HG03378 (cell line): ENCODE results near the gene NUP214.
"Not testable (repeated sequence)": the region's sequence is repeated elsewhere in the genome, so short reads cannot be mapped to it uniquely, and the experiment has no call there.

Experiments
- ATAC-seq: cut with Tn5 transposase; IDR thresholded peaks from one replicate; pipeline ENCODE4 v1.9.1; 2021; ENCODE audit warnings: mild to moderate bottlenecking, moderate library complexity; ENCODE audit not compliant: unreplicated experiment

Gene NUP214

DNA sequence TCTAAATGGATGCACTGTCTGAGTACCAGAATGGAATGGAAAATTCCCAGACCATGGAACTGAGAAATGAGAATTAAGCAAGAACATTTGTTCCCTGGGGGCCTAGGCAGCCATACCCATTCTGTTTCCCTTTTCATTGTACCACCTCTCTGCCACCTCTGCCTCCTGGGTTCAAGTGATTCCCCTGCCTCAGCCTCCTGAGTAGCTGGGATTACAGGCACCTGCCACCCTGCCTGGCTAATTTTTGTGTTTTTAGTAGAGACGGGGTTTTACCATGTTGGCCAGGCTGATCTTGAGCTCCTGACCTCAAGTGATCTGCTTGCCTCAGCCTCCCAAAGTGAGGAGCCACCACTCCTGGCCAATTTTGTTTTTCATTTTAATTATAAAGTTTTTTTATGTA lies 33.3 kb downstream of the NUP214 start:
- not testable (repeated sequence) for ATAC-seq

- ATAC-seq: no peak
Observed at GRCh38 chr9:131160416-131161112, 35.2 kb downstream of the NUP214 start.

- no peak for ATAC-seq
Observed at GRCh38 chr9:131161585-131161984, 36.2 kb downstream of the NUP214 start.

- no peak for ATAC-seq
Observed at GRCh38 chr9:131162886-131163285, 37.5 kb downstream of the NUP214 start.

GRCh38 chr9:131165523-131165922 lies 40.1 kb downstream of the NUP214 start:
- ATAC-seq: no peak

- no peak for ATAC-seq
Observed at GRCh38 chr9:131167146-131167692, 41.8 kb downstream of the NUP214 start.

DNA sequence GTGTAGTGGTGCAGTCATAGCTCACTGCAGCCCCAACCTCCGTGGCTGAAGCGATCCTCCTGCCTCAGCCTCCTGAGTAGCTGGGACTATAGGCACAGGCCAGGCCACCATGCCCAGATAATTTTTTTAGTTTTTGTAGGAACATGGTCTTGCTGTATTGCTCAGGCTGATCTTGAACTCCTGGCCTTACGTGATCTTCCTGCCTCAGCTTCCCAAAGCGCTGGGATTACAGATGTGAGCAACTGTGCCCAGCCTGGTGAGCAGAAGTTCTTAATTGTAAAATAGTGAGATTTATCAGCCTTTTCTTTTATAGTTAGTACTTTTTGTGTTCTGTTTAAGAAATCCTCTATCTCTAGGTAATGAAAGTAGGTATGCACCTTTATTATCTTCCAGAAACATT lies 42.5 kb downstream of the NUP214 start:
- ATAC-seq: no peak

GRCh38 chr9:131169563-131170240 lies 44.3 kb downstream of the NUP214 start:
- ATAC-seq: no peak

GRCh38 chr9:131173995-131174394 lies 48.6 kb downstream of the NUP214 start:
- ATAC-seq: no peak

DNA sequence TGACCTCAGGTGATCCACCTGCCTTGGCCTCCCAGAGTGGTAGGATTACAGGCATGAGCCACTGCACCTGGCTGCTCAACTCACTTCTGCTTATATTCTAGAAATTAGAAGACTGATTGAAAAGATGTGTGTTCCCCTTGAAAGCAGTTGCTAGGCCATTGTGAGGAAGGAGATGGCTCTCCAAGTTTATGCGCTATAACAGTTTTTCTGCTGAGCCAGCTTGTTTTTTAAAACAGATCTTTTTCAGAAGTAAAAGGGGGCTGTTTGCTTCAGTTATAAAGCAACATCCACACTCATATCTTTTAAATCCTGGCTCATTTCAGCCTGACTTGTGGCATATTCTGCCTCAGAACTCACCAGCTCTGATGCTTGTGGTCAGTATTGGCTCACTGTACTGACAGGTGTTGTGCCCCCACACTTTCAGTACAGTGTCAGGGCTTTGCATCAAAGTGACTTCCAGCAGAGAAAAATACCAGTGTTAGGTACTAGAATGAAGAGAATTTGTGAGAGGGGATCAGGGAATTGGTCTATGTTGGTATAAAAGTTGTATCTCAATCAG lies 49.4 kb downstream of the NUP214 start:
- no peak for ATAC-seq

GRCh38 chr9:131177898-131178297 lies 52.5 kb downstream of the NUP214 start:
- ATAC-seq: no peak

DNA sequence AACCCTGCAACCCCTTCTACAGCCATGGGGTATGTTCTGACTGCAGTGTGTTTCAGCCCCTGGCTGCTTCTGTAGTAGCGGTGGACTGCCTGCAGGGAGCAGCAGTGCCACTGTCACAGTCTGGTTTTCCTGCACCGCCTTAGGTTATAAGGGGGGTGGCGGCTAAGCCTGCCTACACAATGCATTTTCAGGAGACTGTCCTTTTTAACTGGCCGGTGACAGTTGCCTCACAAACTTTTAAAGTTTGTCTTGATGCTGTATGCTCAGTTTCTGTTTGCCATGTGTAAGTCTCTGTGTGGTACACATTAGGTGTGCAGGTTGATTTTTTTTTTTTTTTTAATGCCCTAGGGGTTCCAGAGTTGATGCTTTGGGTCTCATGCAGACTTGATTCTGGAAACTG lies 53.0 kb downstream of the NUP214 start:
- ATAC-seq: no peak

DNA sequence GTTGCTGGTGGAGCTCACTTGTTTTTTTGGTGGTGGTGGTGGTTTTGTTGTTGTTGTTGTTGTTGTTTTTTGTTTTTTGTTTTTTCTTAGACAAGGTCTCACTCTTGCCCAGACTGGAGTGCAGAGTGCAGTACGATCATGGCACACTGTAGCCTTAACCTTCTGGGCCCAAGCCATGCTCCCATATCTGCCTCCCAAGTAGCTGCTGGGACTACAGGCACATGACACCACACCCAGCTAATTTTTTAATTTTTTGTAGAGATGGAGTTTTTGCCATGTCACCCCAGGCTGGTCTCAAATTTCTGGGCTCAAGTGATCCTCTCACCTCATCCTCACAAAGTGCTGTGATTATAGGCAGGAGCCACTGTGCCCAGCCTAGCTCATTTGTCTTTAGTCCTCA lies 53.5 kb downstream of the NUP214 start:
- ATAC-seq: no peak

- no peak for ATAC-seq
Observed at GRCh38 chr9:131179561-131180219, 54.3 kb downstream of the NUP214 start.

- no peak for ATAC-seq
Observed at GRCh38 chr9:131180454-131180853, 55.1 kb downstream of the NUP214 start.

DNA sequence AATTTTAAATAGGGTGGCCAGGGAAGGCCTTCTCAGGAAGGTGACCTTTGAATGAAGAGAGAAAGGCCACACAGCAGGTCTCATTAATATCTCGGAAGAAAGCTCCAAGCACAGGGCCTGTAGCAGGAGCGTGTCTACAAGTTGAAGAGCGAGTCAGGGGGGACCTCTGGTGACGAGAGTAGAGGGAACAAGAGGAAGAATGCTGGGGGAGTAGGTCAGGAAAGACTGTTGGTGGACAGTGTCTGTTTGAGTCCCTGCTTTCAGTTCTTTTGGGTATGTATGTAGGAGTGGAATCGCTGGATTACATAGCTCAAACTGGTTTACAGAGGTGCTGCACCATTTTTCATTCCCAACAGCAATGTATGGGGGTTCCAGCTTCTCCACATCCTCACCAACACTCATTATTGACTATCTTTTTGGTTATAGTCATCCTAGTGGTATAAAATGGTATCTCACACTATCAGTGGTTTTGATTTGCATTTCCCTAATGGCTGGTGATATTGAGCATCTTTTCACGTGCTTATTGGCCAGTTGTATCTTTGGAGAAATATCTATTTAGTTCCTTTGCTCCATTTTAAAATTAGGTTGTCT lies 55.8 kb downstream of the NUP214 start:
- ATAC-seq: no peak

GRCh38 chr9:131185924-131186323 lies 60.5 kb downstream of the NUP214 start:
- ATAC-seq: no peak

DNA sequence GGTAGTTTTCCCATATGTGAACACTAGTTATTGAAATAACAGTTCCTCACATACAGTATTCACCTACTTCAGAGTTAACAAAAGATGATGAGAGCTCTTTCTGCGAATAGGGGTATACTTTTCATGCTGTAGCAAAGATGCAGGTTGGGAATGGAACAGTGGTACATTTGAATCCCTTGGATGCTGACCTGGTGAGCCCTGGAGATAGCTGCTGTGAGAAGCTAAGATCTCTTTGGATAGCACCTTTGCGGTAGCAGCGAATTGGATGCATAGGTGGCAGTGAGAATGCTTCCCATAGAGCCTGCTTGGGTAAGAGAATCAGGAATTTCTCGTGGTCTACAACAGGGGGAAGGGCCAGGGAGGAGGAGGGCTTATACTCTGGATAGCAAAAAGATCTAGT lies 61.2 kb downstream of the NUP214 start:
- ATAC-seq: no peak

DNA sequence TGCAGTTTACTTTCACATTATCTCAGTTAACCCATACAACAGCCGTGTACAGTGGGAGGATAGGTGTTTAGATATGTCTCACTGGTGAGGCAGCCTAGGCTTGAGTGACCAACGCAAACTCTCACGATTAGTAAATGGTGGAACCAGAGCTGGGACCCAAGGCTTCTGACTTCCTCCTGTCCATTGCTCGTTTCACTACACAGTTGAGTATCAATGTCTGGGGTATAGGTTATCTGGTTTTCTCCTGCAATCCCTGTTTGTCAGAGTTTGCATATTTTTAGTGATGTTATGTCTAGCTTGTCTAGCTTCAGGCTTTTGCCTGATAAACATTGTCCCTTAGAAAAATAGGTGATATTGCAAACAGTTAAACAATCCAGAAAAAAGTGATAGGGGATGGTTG lies 62.6 kb downstream of the NUP214 start:
- ATAC-seq: no peak

DNA sequence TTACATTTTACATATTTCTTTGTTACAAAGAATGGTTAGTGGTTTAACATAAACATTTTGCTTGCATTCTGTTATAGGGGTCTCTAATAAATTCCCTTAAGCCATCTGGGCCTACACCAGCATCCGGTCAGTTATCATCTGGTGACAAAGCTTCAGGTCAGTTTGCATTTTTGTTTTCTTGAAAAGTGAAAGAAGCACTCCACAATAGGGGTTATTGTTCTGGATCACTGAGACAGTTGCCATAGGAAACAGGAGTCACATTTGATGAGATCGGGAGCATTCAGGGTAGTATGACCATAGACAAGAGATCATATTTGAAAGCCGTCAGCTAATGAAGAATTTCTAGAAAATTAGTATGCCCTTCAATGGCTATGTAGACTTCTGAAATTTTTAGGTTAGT lies 63.6 kb downstream of the NUP214 start:
- ATAC-seq: no peak

- no peak for ATAC-seq
Observed at GRCh38 chr9:131190191-131190590, 64.8 kb downstream of the NUP214 start.
